RWPE1 (cell line): ENCODE results near the gene DNAJB5.

Source experiments
- CTCF ChIA-PET: fragments of 350-600 bp; sonication (Branson Sonifier 250); formaldehyde crosslinking; extraction: SDS; loops from one replicate; lab custom pipeline; 2021; lab: Yijun Ruan, JAX
- POLR2A ChIA-PET: fragments of 400-600 bp; formaldehyde crosslinking; extraction: SDS; loops from one replicate; lab custom pipeline; 2020; ENCODE audit warnings: antibody characterized with exemption; ENCODE audit not compliant: low non-redundant PET; lab: Yijun Ruan, JAX
- DNase-seq: peaks from one replicate; pipeline ENCODE4 v3.0.0; 2012; ENCODE audit warnings: low spot score
- H3K27ac ChIP-seq: fragments of 450-650 bp; 2 replicates; pipeline ENCODE4 v1.5.1; 2017
- CTCF ChIP-seq: fragments of 450-650 bp; conservative IDR thresholded peaks from 2 replicates; pipeline ENCODE4 v1.5.1; 2017; ENCODE audit warnings: low read depth, mild to moderate bottlenecking

The DNAJB5 gene

DNA sequence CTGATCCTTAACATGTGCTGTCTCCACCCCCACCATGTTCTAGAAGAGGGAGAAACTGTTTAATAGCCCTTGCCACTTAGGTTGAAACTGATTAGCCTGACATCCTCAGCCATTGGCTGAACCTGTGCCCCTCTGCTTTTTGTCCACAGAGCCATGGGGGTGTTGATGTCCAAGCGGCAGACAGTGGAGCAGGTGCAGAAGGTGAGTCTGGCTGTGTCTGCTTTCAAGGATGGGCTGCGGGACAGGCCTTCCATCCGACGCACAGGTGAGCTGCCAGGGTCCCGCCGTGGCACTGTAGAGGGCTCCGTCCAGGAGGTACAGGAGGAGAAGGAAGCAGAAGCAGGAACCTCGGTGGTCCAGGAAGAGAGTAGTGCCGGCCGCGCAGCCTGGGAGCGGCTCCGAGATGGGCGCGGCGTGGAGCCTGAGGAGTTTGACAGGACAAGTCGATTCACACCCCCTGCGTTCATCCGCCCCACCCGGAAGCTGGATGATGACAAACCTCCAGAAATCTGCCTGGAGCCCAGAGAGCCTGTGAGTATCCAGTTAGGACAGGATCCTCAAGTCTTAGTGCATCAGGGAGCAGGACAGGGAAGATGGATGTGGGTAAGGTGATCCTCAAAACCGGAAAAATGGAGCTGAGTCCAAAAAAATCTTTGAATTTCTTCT is 18.3 kb upstream of the DNAJB5 start:
- ChIA-PET CTCF (interaction anchor here (0.6 kb wide), 2 partner anchors 10 to 604 kb away, joined by 3 to 5 read pairs; no protein-coding TSS in a partner anchor), POLR2A (no interaction called here)
- TF ChIP-seq CTCF: no peak
- H3K27ac ChIP-seq: no peak overlapping the region
- DNase-seq: no peak

- ChIA-PET CTCF (no interaction called here), POLR2A (no interaction called here)
- H3K27ac ChIP-seq: no peak overlapping the region
- TF ChIP-seq CTCF: no peak
- DNase-seq: no peak
Measured at GRCh38 chr9:34974664-34975063, 14.9 kb upstream of the DNAJB5 start.

DNA sequence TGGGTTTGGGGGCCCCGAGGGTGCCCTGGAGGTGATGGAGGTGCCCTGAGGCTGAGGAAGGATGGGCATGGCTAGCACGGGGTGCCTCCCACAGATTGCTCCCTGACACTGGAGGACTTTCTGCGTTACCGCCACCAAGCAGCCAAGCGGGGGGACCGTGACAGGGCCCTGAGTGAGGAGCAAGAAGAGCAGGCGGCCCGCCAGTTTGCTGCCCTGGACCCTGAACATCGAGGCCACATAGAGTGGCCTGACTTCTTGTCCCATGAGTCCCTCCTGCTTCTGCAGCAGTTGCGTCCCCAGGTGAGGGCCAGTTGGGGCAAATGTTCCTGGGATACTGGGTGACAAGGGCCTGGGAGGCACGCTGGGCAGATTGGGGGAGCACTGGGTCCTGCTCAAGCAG is 13.1 kb upstream of the DNAJB5 start:
- no peak for TF ChIP-seq CTCF
- CTCF ChIA-PET: no interaction called here
- no peak overlapping the region for H3K27ac ChIP-seq
- POLR2A ChIA-PET: no interaction called here
- no peak for DNase-seq

DNA sequence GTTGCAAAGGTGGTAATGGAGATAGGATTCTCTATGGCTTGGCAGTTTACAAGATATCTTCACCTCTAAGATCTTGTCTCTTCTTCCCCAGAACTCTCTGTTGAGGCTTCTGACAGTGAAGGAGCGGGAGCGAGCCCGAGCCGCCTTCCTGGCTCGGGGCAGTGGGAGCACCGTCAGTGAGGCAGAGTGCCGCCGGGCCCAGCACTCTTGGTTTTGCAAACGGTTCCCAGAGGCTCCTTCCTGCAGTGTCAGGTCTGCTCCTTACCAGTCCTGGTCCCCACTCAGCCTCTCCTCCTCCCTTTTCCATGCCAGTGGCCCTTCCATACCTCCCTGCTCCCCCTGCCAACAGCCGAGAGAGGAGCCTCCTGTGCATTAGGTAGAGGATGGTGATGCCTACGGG is 12.6 kb upstream of the DNAJB5 start:
- CTCF ChIA-PET: interaction anchor here (0.7 kb wide), 1 partner anchor 352 kb away, joined by 3 read pairs; no protein-coding TSS in a partner anchor
- TF ChIP-seq CTCF: no peak
- POLR2A ChIA-PET: no interaction called here
- DNase-seq: no peak
- H3K27ac ChIP-seq: no peak overlapping the region

GRCh38 chr9:34980181-34980761 is 9.3 kb upstream of the DNAJB5 start:
- no peak overlapping the region for H3K27ac ChIP-seq
- ChIA-PET CTCF (no interaction called here), POLR2A (interaction anchor here (0.6 kb wide), 1 partner anchor 92 kb away, joined by 3 read pairs; the partner anchor contains the start of gene VCP)
- TF ChIP-seq CTCF: no peak
- DNase-seq: no peak

GRCh38 chr9:34982361-34982760 is 7.2 kb upstream of the DNAJB5 start:
- CTCF ChIA-PET: interaction anchor here (0.6 to 0.7 kb wide), 3 partner anchors 44 to 173 kb away, joined by 3 read pairs; no protein-coding TSS in a partner anchor
- TF ChIP-seq CTCF: no peak
- POLR2A ChIA-PET: no interaction called here
- DNase-seq: no peak
- H3K27ac ChIP-seq: no peak overlapping the region
